Sigmoid colon (tissue), 4 donors: ENCODE results near the gene URB1.

ENCODE experiments used
- POLR2A ChIP-seq, 2 donors: fragments of 450-650 bp; IDR thresholded peaks; one replicate each; pipeline ENCODE4 v1.6.1; 2016; ENCODE audit warnings: antibody characterized with exemption in 2 of 2, mild to moderate bottlenecking in 2 of 2, moderate library complexity in 2 of 2
- POLR2AphosphoS5 ChIP-seq, 4 donors: sonication (generic); formaldehyde crosslinking; IDR thresholded peaks; one replicate each; pipeline ENCODE4 v1.6.1; 2017; ENCODE audit warnings: antibody characterized with exemption in 4 of 4

GRCh38 chr21:32388306-32388705 lies 4.5 kb downstream of the URB1 start:
- TF ChIP-seq POLR2AphosphoS5 (IDR thresholded peaks at IDR 0.05) (no peak), POLR2A (IDR thresholded peaks at IDR 0.05) (no peak)
